ENCODE data around the gene DIDO1. TPM values are rescaled to one million over a fixed set of nuclear protein-coding genes. Genes with fewer than 3 reads are reported as not detected.

The DIDO1 gene
- polyA plus RNA-seq, 1 of the 3 experiments (the other 2 are of a cell fraction): 14.7 TPM

- peak overlapping the region; percentile 67 for H3K4me2 ChIP-seq
- ChIA-PET CTCF (interaction anchor here (0.5 to 1.6 kb wide), 43 partner anchors 9 to 339 kb away, joined by 3 to 24 read pairs (median 3); partner anchors contain the start of genes ARFGAP1, DIDO1, GID8 and SLC17A9), POLR2A (interaction anchor here (0.6 kb wide), 1 partner anchor 37 kb away, joined by 3 read pairs; no protein-coding TSS in a partner anchor)
- H3K4me3 ChIP-seq (ENCODE audit: low read depth in 2 of 2, low read length in 1 of 2): peak overlapping the region; percentile 1 to 51; a peak in 2 of 4 replicates
- DNase-seq: peak; percentile 96
- H3K27me3 ChIP-seq (ENCODE audit: insufficient read depth): peaks cover 41% of the 10 kb centered on the region
- H3K9ac ChIP-seq: no peak overlapping the region
- no peaks in the 10 kb centered on the region for H3K79me2 ChIP-seq (ENCODE audit: insufficient read depth)
- H3F3A ChIP-seq (replicated peaks; ENCODE audit: insufficient read depth): no peaks in the 10 kb centered on the region
- H3K36me3 ChIP-seq (replicated peaks in 1 of 2; ENCODE audit: control insufficient read depth in 1 of 2, insufficient read depth in 2 of 2, low read length in 1 of 2): no peaks in the 10 kb centered on the region
- H2AFZ ChIP-seq (ENCODE audit: low read depth): peak overlapping the region; percentile 68
- no peaks in the 10 kb centered on the region for H3K9me3 ChIP-seq
- WGBS (ENCODE audit: low lambda C conversion rate): 3% methylated on average over 34 of the region's 38 CpGs
- H4K20me1 ChIP-seq (ENCODE audit: insufficient read depth): 0 out of 2 replicates have a peak, but pooled peaks cover 3% of the 10 kb centered on the region
- H3K4me1 ChIP-seq (ENCODE audit: control insufficient read depth in 1 of 2, insufficient read depth in 2 of 2, low read depth in 1 of 2, low read length in 1 of 2): peaks cover 0 to 3% of the 10 kb centered on the region in 2 experiments; a peak in 1 of 4 replicates
- H3K9me2 ChIP-seq: no peaks in the 10 kb centered on the region
- no peak for TF ChIP-seq USF2 (IDR thresholded peaks at IDR 0.05; ENCODE audit: borderline replicate concordance, low read depth, low read length)
- peak; percentile 79 for TF ChIP-seq CTCF (IDR thresholded peaks at IDR 0.05)
- TF ChIP-seq SMC3 (IDR thresholded peaks at IDR 0.05; ENCODE audit: low read depth, low read length): peak; percentile 92
- no peak for TF ChIP-seq YY1 (IDR thresholded peaks at IDR 0.05; ENCODE audit: low read depth)
- TF ChIP-seq CHD2 (IDR thresholded peaks at IDR 0.05; ENCODE audit: low read length, partially characterized antibody): peak; percentile 63
- 0 out of 2 replicates have a peak, but pooled peaks have one; percentile 41 for TF ChIP-seq MXI1 (IDR thresholded peaks at IDR 0.05; ENCODE audit: low read depth, low read length)
- TF ChIP-seq MAX (IDR thresholded peaks at IDR 0.05; ENCODE audit: low read depth): no peak
- TF ChIP-seq GATA2 (CRISPR knock-in tag; IDR thresholded peaks at IDR 0.05): no peak
- no peak for TF ChIP-seq RXRA (IDR thresholded peaks at IDR 0.05; ENCODE audit: borderline replicate concordance, low read depth)
- TF ChIP-seq RAD21 (IDR thresholded peaks at IDR 0.05; ENCODE audit: low read length): peak; percentile 93
- H3K27ac ChIP-seq (ENCODE audit: low read depth in 2 of 2, low read length in 1 of 2): no peak overlapping the region
These were observed 45.9 kb upstream of the DIDO1 start for GRCh38 chr20:62971950-62972844.
